ENCODE data around the gene GLI3.

The GLI3 gene

DNA sequence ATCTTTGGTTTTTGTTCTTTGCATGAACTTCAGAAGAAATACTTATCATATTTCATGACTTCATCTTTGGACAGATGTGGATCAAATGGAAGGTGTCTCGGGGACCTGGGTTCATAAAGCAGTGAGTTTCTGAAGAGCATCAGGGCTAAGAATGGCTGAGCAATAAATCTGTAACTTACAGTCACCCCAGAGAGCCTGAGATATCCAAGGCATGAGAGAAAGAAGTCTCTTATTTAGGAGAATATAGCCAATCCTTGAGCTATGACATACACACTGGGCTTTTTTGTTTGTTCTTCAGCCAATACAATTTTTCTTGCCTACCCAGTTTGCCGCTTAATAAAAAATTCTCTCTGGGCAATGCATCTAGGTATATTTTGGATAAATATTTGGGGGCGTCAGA, 281.6 kb downstream of the GLI3 start:
- H3K27me3 ChIP-seq (replicated peaks; ENCODE audit: control insufficient read depth, insufficient read depth, low read length), result no peaks in the 10 kb centered on the region; the same call in 1 of the 2 replicates
- no peaks in the 10 kb centered on the region for H3K36me3 ChIP-seq (ENCODE audit: control insufficient read depth, insufficient read depth, low read length)
- DNase-seq (ENCODE audit: extremely low read depth, insufficient read length), result no peak
- no peak overlapping the region for H3K4me3 ChIP-seq (replicated peaks; ENCODE audit: low read depth, low read length)
- TF ChIP-seq, protein P1, sequence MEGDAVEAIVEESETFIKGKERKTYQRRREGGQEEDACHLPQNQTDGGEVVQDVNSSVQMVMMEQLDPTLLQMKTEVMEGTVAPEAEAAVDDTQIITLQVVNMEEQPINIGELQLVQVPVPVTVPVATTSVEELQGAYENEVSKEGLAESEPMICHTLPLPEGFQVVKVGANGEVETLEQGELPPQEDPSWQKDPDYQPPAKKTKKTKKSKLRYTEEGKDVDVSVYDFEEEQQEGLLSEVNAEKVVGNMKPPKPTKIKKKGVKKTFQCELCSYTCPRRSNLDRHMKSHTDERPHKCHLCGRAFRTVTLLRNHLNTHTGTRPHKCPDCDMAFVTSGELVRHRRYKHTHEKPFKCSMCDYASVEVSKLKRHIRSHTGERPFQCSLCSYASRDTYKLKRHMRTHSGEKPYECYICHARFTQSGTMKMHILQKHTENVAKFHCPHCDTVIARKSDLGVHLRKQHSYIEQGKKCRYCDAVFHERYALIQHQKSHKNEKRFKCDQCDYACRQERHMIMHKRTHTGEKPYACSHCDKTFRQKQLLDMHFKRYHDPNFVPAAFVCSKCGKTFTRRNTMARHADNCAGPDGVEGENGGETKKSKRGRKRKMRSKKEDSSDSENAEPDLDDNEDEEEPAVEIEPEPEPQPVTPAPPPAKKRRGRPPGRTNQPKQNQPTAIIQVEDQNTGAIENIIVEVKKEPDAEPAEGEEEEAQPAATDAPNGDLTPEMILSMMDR (IDR thresholded peaks at IDR 0.05; ENCODE audit: insufficient read depth, low read length, poor library complexity, severe bottlenecking), result no peak

DNA sequence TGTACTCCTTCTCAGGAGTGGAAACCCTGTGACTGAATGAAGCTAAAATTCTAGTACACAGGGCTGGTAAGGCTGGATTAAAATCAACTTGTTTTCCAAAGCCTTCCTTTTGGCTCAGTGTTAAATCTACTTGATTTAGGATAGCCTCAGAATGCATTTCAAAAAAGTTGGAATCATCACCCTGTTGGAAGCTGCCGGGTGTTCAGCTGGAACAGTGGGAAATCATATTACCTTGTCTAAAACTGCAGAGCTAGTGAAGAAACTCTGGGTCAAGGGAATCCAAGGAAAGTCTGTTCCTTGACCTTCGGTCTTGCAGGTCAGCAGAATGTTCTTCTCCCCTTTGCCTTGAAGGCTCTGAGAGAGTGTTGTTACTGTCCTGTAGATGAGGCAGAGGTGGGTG, 282.0 kb downstream of the GLI3 start:
- no peak for DNase-seq (ENCODE audit: extremely low read depth, insufficient read length)
- no peaks in the 10 kb centered on the region for H3K36me3 ChIP-seq (ENCODE audit: control insufficient read depth, insufficient read depth, low read length)
- H3K4me3 ChIP-seq (replicated peaks; ENCODE audit: low read depth, low read length), result no peak overlapping the region
- TF ChIP-seq, protein P1 (IDR thresholded peaks at IDR 0.05; ENCODE audit: insufficient read depth, low read length, poor library complexity, severe bottlenecking), result no peak
- H3K27me3 ChIP-seq (replicated peaks; ENCODE audit: control insufficient read depth, insufficient read depth, low read length), result peaks cover 1% of the 10 kb centered on the region

DNA sequence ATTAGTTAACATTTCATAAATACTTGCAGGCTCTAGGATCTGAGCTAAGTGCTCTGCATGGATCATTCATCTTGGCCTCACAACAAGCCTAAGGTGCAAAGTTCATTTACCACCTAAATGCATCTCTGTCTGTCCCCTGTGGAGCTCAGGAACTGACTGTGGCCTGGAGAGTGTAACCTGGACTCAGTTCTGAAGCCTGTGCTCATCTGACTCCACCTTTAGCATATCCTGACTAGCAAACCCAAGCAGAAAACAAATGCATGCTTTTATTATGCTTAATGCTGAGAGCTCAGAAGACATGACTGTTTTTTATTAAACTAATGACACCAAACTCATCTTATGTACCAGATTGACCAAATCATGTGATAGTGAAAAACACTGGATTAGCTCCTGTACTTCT, 288.5 kb downstream of the GLI3 start:
- peaks cover 1% of the 10 kb centered on the region for H3K27me3 ChIP-seq (replicated peaks; ENCODE audit: control insufficient read depth, insufficient read depth, low read length)
- DNase-seq (ENCODE audit: extremely low read depth, insufficient read length), result no peak
- H3K4me3 ChIP-seq (replicated peaks; ENCODE audit: low read depth, low read length), result no peak overlapping the region
- H3K36me3 ChIP-seq (ENCODE audit: control insufficient read depth, insufficient read depth, low read length), result no peaks in the 10 kb centered on the region
- TF ChIP-seq, protein P1 (IDR thresholded peaks at IDR 0.05; ENCODE audit: insufficient read depth, low read length, poor library complexity, severe bottlenecking), result no peak

DNA sequence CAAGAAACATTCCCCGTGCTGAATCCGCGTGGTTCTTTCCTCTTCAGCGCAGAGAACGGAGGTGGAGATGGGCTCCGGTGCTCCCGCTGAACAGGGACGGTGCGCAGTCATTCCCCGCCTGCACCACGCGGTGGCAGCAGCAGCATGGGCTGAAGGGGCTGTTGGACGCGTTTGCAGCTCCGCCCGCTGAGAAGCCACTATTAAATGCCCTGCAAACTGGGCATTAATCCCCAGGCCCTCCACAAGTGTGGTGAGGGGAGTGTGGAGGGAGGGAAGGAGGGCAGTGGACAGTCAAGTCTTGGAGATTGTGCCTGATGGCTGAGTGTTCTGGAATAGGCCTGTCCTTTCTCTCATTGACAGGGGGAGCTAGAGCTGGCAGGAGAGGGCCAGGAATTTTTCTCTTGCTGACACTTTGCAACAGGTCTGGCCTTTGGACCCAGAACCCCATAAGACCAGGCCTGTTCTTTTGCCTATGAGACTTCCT, 293.9 kb downstream of the GLI3 start:
- Histone ChIP-seq H3K36me3 (ENCODE audit: control insufficient read depth, insufficient read depth, low read length) (no peaks in the 10 kb centered on the region), H3K4me3 (replicated peaks; ENCODE audit: low read depth, low read length) (no peak overlapping the region), H3K27me3 (replicated peaks; ENCODE audit: control insufficient read depth, insufficient read depth, low read length) (no peaks in the 10 kb centered on the region)
- TF ChIP-seq, protein P1 (IDR thresholded peaks at IDR 0.05; ENCODE audit: insufficient read depth, low read length, poor library complexity, severe bottlenecking), result peak; percentile 97
- peak; percentile 69 for DNase-seq (ENCODE audit: extremely low read depth, insufficient read length)

DNA sequence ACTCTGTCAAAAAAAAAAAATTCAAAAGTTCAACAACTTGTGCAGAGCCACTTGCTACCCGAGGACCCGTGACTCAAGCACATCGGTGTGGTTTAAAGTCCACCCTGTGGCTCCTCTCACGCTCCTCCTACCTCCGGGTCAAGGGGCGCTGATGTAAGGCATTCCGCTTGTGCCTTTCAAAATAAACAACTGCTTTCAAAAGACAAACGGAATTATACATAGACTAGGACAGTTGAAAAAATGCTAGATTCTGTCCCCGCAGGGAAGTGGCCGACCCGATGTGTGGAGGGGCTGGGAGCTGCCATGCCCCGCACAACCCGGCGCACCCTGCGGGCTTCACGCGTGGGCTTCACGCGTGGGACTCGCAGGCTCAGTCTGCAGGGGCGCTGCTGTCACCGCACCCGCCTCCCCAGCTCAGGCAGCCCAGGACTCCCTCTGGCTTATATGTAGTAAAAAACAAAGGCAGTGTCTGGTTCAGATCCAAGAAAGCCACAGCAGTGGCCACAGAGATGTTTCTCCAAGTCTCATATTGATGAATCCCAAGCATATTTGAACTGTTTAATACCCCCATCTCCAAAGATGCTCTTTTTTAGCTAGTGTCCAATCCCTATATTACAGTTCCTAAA, 294.4 kb downstream of the GLI3 start:
- Histone ChIP-seq H3K36me3 (ENCODE audit: control insufficient read depth, insufficient read depth, low read length) (no peaks in the 10 kb centered on the region), H3K27me3 (replicated peaks; ENCODE audit: control insufficient read depth, insufficient read depth, low read length) (no peaks in the 10 kb centered on the region), H3K4me3 (replicated peaks; ENCODE audit: low read depth, low read length) (no peak overlapping the region)
- DNase-seq (ENCODE audit: extremely low read depth, insufficient read length), result no peak
- TF ChIP-seq, protein P1 (IDR thresholded peaks at IDR 0.05; ENCODE audit: insufficient read depth, low read length, poor library complexity, severe bottlenecking), result no peak

Measured in GM06990 (cell line).